HG02571 (cell line): ENCODE measurements around the gene CDKN1C.

ENCODE experiments used
- ATAC-seq: cut with Tn5 transposase; IDR thresholded peaks from one replicate; pipeline ENCODE4 v1.9.1; 2021; ENCODE audit warnings: mild to moderate bottlenecking, moderate library complexity; ENCODE audit not compliant: unreplicated experiment

The CDKN1C gene

GRCh38 chr11:2885678-2886081 lies at the start of gene CDKN1C:
TSS of gene CDKN1C (minus strand) at chr11:2885775. CDS start at chr11:2885456, 319 bp downstream.
- peak; percentile 74 for ATAC-seq

- no peak for ATAC-seq
Observed at GRCh38 chr11:2934611-2935239, 49.1 kb upstream of the CDKN1C start.

GRCh38 chr11:2934021-2934550 lies 48.5 kb upstream of the CDKN1C start:
- ATAC-seq, result no peak

- no peak for ATAC-seq
Observed at GRCh38 chr11:2933375-2934020, 47.9 kb upstream of the CDKN1C start.

GRCh38 chr11:2932850-2933251 lies 47.3 kb upstream of the CDKN1C start:
- no peak for ATAC-seq

GRCh38 chr11:2931771-2932738 lies 46.5 kb upstream of the CDKN1C start:
- ATAC-seq, result no peak

GRCh38 chr11:2931420-2931746 lies 45.8 kb upstream of the CDKN1C start:
- ATAC-seq, result no peak

GRCh38 chr11:2930704-2931419 lies 45.3 kb upstream of the CDKN1C start:
- no peak for ATAC-seq

GRCh38 chr11:2929950-2930703 lies 44.6 kb upstream of the CDKN1C start:
- peak; percentile 39 for ATAC-seq

- ATAC-seq, result no peak
Observed at GRCh38 chr11:2929531-2929949, 44.0 kb upstream of the CDKN1C start.

- no peak for ATAC-seq
Observed at GRCh38 chr11:2928605-2929530, 43.3 kb upstream of the CDKN1C start, which contains the start of gene PHLDA2. TSS of gene PHLDA2 (minus strand) at chr11:2929420. CDS start at chr11:2929364, 56 bp downstream.

- no peak for ATAC-seq
Observed at GRCh38 chr11:2927851-2928604, 42.5 kb upstream of the CDKN1C start.

- no peak for ATAC-seq
Observed at GRCh38 chr11:2927121-2927800, 41.7 kb upstream of the CDKN1C start.

- ATAC-seq, result no peak
Observed at GRCh38 chr11:2926611-2927051, 41.1 kb upstream of the CDKN1C start.

GRCh38 chr11:2924821-2925675 lies 39.5 kb upstream of the CDKN1C start:
- ATAC-seq, result no peak

GRCh38 chr11:2924381-2924780 lies 38.8 kb upstream of the CDKN1C start:
- ATAC-seq, result no peak
